ENCODE measurements around the gene EEIG2.
"Not testable (repeated sequence)": the region's sequence is repeated elsewhere in the genome, so short reads cannot be mapped to it uniquely, and the experiment has no call there.

Gene EEIG2

GRCh38 chr1:108559215-108560186, at the start of gene EEIG2:
TSS of gene EEIG2 (plus strand) at chr1:108560100. CDS start at chr1:108560429, 329 bp downstream.
- DNase-seq (ENCODE audit: low read depth in 2 of 2, low spot score in 1 of 2) = peak; percentile 74 to 75

GRCh38 chr1:108511764-108512163, 48.1 kb upstream of the EEIG2 start:
- DNase-seq (ENCODE audit: low read depth in 2 of 2, low spot score in 1 of 2) = no peak

GRCh38 chr1:108512239-108513043, 47.5 kb upstream of the EEIG2 start:
- no peak for DNase-seq (ENCODE audit: low read depth in 2 of 2, low spot score in 1 of 2)

- DNase-seq (ENCODE audit: low read depth in 2 of 2, low spot score in 1 of 2) = no peak
Observed at GRCh38 chr1:108513044-108513415, 46.9 kb upstream of the EEIG2 start.

- not testable (repeated sequence) for DNase-seq (ENCODE audit: low read depth in 2 of 2, low spot score in 1 of 2)
Observed at GRCh38 chr1:108513914-108514313, 46.0 kb upstream of the EEIG2 start.

GRCh38 chr1:108517301-108517897, 42.5 kb upstream of the EEIG2 start:
- not testable (repeated sequence) for DNase-seq (ENCODE audit: low read depth in 2 of 2, low spot score in 1 of 2)

- DNase-seq (ENCODE audit: low read depth in 2 of 2, low spot score in 1 of 2) = no peak
Observed at GRCh38 chr1:108521990-108522393, 37.9 kb upstream of the EEIG2 start.

GRCh38 chr1:108523829-108524228, 36.1 kb upstream of the EEIG2 start:
- no peak for DNase-seq (ENCODE audit: low read depth in 2 of 2, low spot score in 1 of 2)

- no peak for DNase-seq (ENCODE audit: low read depth in 2 of 2, low spot score in 1 of 2)
Observed at GRCh38 chr1:108524676-108525075, 35.2 kb upstream of the EEIG2 start.

GRCh38 chr1:108527135-108527534, 32.8 kb upstream of the EEIG2 start:
- DNase-seq (ENCODE audit: low read depth in 2 of 2, low spot score in 1 of 2) = no peak

- no peak for DNase-seq (ENCODE audit: low read depth in 2 of 2, low spot score in 1 of 2)
Observed at GRCh38 chr1:108527837-108528236, 32.1 kb upstream of the EEIG2 start.

GRCh38 chr1:108531444-108531843, 28.5 kb upstream of the EEIG2 start:
- no peak for DNase-seq (ENCODE audit: low read depth in 2 of 2, low spot score in 1 of 2)

GRCh38 chr1:108532730-108533129, 27.2 kb upstream of the EEIG2 start:
- no peak for DNase-seq (ENCODE audit: low read depth in 2 of 2, low spot score in 1 of 2)

GRCh38 chr1:108533351-108534083, 26.4 kb upstream of the EEIG2 start:
- no peak for DNase-seq (ENCODE audit: low read depth in 2 of 2, low spot score in 1 of 2)

GRCh38 chr1:108534759-108535158, 25.1 kb upstream of the EEIG2 start:
- no peak for DNase-seq (ENCODE audit: low read depth in 2 of 2, low spot score in 1 of 2)

GRCh38 chr1:108535315-108535897, 24.5 kb upstream of the EEIG2 start:
- not testable (repeated sequence) for DNase-seq (ENCODE audit: low read depth in 2 of 2, low spot score in 1 of 2)

- DNase-seq (ENCODE audit: low read depth in 2 of 2, low spot score in 1 of 2) = not testable (repeated sequence)
Observed at GRCh38 chr1:108536021-108536420, 23.9 kb upstream of the EEIG2 start.

- not testable (repeated sequence) for DNase-seq (ENCODE audit: low read depth in 2 of 2, low spot score in 1 of 2)
Observed at GRCh38 chr1:108536791-108537190, 23.1 kb upstream of the EEIG2 start.

GRCh38 chr1:108537976-108538375, 21.9 kb upstream of the EEIG2 start:
- no peak for DNase-seq (ENCODE audit: low read depth in 2 of 2, low spot score in 1 of 2)

GRCh38 chr1:108540977-108541376, 18.9 kb upstream of the EEIG2 start:
- no peak for DNase-seq (ENCODE audit: low read depth in 2 of 2, low spot score in 1 of 2)

All from stimulated activated CD8-positive, alpha-beta memory T cell treated with anti-CD3 and anti-CD28 coated beads, Interleukin-4, amount 100 ng/mL, for 1 hour (primary cell).